Measurements from ENCODE around the gene PARVB. TPM values are rescaled to one million over a fixed set of nuclear protein-coding genes. Genes with fewer than 3 reads are reported as not detected.

The PARVB gene
- total RNA-seq, 4 donors from 2014 or later, result 10.5 to 25.1 (median 14.6) TPM

DNA sequence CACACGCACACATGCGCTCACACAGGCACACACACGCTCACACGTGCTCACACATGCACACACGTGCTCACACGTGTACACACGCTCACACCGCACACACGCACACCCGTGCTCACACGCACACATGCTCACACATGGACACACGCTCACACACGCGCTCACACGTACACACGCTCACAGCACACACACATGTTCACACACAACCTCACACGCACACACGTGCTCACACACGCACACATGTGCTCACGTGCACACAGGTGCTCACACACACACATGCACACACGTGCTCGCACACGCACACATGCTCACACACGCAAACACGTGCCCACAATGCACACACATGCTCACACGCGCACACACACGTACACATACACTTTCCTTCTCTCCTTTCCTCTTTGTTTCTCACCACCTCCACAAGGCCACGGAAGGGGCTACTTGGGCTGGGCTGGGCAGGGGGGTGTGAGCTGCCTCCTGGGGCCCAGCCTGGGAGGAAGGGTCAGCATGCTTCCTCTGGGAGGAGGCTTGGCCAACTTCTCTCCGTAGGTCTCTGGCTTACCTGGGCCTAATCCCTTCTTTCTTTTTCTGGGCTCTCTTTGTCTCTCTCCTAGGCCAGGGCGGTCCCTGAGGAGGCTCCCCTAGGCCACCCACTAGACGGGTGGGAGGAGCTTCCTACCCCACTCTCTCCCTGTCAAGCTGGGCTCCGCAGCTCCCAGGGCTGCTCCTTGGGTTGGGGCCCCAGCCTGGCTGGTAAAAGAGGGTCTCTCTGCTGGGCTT, 122.2 kb downstream of the PARVB start:
- intact Hi-C loops (cut with DNase I; ENCODE audit: low total_unique reads), result no loop called here
- no peak for DNase-seq (ENCODE audit: low spot score in 2 of 2)
- 86 to 88% methylated on average over 33 of the region's 33 CpGs for WGBS, 2 donors
- no peak overlapping the region for H3K4me3 ChIP-seq (ENCODE audit: low read depth, poor library complexity, severe bottlenecking)
- TF ChIP-seq POLR2A (IDR thresholded peaks at IDR 0.05), result no peak
- TF ChIP-seq CTCF (IDR thresholded peaks at IDR 0.05), result no peak

DNA sequence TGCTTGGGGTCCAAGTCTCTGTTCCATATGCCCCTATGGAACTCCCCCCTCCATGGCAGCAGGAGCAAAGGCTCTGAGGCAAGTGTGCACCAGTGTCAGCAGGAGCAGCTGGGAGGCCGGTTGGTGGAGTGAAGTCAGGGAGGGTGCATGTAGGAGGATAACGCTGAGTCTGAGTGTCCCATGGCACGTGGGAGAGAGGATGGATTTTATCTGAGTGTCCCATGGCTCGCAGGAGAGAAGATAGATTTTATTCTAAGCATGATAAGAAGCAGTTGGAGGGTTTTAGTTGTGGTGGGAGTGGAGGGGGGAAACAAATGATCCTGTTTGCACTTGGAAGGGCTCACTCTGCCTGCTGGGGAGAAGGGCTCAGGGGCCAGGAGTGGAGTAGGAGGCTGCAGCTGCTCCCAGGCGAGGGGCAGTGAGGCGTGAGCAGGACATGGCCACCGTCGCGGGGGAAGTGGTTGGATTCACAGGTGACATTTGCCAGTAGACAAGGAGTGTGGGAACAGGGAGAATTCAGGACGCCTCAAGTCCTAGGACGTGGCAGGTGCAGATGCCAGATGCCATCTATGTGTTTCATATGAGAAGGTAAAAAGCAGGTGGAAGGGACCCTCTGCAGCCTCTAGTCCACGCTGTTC, 123.0 kb downstream of the PARVB start:
- 82 to 88% methylated on average over 12 of the region's 12 CpGs for WGBS, 2 donors
- DNase-seq (ENCODE audit: low spot score in 2 of 2), result no peak
- intact Hi-C loops (cut with DNase I; ENCODE audit: low total_unique reads), result no loop called here
- TF ChIP-seq CTCF (IDR thresholded peaks at IDR 0.05), result no peak
- TF ChIP-seq POLR2A (IDR thresholded peaks at IDR 0.05), result no peak
- no peak overlapping the region for H3K4me3 ChIP-seq (ENCODE audit: low read depth, poor library complexity, severe bottlenecking)

- intact Hi-C loops (cut with DNase I; ENCODE audit: low total_unique reads), result no loop called here
- no peak overlapping the region for H3K4me3 ChIP-seq (ENCODE audit: low read depth, poor library complexity, severe bottlenecking)
- WGBS, 2 donors, result 60 to 61% methylated on average over 27 of the region's 27 CpGs
- no peak for TF ChIP-seq POLR2A (IDR thresholded peaks at IDR 0.05)
- TF ChIP-seq CTCF (IDR thresholded peaks at IDR 0.05), result no peak
- DNase-seq (ENCODE audit: low spot score in 2 of 2), result no peak
These were observed 123.9 kb downstream of the PARVB start for GRCh38 chr22:44147821-44148574.

- no peak overlapping the region for H3K4me3 ChIP-seq (ENCODE audit: low read depth, poor library complexity, severe bottlenecking)
- no peak for DNase-seq (ENCODE audit: low spot score in 2 of 2)
- 44 to 62% methylated on average over 4 of the region's 4 CpGs for WGBS, 2 donors
- intact Hi-C loops (cut with DNase I; ENCODE audit: low total_unique reads), result no loop called here
- no peak for TF ChIP-seq CTCF (IDR thresholded peaks at IDR 0.05)
- no peak for TF ChIP-seq POLR2A (IDR thresholded peaks at IDR 0.05)
These were observed 127.6 kb downstream of the PARVB start for GRCh38 chr22:44151676-44152075.

DNA sequence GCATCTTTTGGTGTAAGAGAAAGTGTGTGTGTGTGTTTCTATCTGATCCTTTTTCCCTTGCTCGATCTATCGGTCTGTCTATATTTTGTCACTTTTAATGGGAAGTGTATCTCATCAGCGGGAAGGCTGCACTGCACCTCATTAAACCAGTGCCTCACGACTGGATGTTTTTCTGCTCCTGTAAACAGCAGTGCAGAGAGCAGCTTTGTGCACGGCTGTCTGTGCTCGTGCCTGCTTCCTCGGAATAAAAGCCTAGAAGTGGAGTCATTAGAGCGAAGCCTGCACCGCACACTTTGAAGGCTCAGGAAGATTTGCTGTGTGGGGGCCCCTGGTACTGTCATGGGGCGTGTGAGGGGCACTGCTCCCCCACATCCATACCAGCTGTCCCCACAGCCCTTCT, 129.6 kb downstream of the PARVB start:
- no peak overlapping the region for H3K4me3 ChIP-seq (ENCODE audit: low read depth, poor library complexity, severe bottlenecking)
- no peak for DNase-seq (ENCODE audit: low spot score in 2 of 2)
- intact Hi-C loops (cut with DNase I; ENCODE audit: low total_unique reads), result no loop called here
- 80 to 86% methylated on average over 10 of the region's 10 CpGs for WGBS, 2 donors
- TF ChIP-seq POLR2A (IDR thresholded peaks at IDR 0.05) (no peak), CTCF (IDR thresholded peaks at IDR 0.05) (no peak)
